ENCODE measurements around the gene EFTUD2.

The EFTUD2 gene

DNA sequence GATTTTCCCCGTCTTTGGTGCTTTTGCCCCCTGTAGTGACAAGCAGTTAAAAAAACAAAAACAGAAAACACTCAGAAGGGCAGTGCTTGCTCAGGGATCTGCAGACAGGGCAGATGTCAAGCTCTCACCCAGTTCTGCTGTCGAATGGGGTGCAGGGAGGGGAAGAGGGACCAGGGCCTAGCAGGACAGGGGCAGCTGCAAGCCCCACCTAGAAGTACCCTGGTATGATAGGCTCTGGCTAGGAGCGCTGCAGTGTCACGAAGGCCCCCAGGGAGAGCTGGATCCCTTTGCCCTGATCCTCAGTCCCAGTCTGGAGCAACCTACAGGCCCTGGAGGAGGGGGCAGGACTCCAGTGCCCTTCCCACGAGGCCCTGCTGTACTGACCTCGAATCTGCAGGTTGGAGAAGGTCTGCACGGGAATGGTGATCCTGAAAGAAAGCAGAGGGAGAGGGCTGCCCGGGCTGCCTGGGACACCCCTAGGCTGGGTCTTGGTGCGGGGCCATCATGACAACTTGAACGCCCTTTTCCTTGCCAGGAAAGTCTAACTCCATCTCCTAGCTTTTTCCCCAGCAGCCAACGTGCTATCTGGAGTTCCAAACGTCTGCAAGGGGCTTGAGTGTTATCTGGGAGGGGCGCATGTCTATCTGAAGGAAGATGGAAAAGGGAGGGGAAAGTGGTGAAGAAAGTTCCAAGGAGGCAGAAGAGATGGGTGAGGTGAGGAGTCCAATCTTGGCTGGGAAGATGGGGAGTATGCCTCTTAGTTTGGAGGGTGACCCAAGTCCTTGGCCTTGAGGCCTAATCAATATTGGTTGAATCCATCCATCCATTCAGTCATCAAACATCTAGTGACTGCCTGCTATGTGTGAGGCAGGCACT lies 11.2 kb upstream of the EFTUD2 start:
- DNase-seq, result no peak

DNA sequence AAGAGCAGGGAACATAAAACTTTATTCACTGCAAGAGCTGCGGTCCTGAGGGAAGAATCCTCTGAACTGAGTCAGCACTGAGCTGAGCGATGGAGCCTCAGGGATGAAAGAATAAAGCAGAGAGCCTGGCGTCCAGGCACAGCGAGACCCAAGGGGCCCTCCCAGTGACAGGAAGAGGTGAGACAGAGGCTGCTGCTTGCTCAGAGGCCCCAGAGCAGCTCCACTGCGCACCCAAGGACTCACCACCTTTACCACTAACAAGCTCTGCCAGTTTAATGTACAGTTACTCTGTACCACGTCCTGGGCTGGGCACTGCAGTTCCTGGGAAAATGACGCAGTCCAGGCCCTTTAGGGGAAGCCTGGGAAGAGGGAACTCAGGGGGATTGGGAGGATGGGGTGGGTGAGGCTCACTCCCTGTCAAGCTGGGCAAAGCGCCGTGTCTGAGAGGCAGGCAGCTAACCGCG lies 10.5 kb upstream of the EFTUD2 start:
- no peak for DNase-seq

DNA sequence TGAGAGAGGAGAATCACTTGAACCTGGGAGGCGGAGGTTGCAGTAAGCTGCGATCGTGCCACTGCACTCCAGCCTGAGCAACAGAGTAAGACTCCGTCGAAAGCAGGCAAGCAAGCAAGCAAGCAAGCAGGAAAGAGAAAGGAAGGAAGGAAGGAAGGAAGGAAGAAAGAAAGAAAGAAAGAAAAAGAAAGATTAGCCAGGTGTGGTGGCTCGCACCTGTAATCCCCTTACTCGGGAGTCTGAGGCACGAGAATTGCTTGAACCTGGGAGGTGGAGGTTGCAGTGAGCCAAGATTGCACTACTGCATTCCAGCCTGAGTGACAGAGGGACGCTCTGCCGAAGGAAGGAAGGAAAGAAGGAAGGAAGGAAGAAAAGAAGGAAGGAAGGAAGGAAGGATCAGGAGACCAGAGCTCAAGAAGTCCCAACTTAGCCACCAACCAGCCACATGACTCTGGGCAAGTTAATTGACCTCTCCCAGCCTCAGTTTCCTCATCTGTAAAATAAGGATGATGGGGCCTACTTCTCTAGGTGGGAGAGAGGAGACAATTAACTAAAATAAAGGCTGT lies 9.6 kb upstream of the EFTUD2 start:
- DNase-seq, result no peak

DNA sequence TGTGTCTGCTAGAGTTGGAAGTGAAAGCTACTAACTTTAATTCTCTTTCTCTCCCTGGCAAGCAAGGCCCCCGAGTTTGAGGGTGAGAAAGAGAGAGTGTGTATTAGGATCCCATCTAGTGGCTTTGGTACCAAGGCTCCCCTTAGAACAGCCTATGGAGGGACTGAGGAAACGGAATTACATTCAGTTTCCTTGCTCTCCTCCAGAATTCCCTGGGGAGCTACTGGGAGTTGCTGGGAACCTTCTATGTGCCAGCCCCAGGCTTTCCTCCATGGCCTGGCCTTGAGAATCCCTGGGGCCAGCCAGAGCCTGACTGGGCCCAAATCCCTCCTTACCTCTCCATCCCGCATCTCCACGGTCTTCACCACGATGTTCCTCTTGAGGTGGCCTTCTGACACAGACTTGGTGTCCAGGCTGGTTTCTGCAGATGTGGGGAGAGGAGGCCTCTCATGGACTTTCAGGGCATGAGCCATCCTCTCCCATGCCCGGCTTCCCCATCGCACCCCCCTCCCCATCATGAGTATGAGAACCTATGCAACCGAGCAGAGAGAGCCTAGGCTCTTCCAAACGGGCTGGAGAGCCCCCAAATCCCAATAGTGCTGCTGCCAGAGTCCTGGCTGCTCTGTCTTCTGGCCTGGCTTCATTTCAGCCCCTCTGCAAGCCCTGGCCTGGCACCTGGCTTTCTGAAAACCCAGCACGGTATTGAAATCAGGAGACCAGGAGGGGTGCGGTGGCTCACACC lies 8.7 kb upstream of the EFTUD2 start:
- no peak for DNase-seq

DNA sequence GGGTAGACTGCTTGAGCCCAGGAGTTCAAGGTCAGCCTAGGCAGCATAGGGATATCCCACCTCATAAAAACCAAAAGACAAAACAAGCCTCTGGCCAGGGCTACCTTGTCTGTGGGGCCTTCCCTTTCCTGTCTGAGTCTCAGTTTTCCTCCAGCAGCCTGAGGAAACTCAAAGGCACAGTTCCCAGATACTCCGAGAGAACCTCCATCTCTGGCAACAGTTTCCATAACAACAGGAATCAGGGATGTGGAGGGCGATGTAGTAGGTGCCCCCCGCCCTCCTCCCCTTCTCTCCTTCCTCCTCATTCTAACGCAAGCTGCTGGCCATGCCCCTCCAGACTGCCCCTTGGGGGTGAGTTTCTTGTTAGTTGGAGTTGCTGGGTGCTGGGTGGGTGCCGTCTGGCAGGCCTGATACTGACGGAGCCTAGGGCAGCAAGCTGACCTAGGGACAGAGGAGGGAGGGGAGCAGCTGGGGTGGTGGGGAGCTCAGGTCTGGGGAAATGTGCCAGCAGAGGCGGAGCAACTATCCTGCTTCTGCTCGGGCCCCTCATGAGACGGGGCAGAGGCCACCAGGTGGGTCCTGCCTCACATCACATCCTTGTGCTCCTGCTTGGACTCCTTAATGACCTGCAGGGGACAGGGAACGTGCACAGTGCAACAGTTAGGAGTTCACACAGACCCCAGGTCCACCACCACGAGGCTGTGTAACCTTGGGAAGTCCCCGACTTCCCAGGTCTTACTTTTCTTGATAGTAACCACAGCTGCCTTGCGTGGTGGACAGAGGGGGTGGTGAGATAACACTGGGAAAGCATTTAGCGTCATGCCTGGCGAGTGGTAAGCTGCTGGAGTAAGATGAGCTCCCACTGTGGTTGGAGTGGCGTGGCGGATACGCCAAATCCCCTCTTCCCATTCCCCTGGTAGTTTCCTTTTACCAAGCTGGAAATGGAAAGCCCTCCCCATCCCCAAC lies 7.8 kb upstream of the EFTUD2 start:
- DNase-seq, result no peak

DNA sequence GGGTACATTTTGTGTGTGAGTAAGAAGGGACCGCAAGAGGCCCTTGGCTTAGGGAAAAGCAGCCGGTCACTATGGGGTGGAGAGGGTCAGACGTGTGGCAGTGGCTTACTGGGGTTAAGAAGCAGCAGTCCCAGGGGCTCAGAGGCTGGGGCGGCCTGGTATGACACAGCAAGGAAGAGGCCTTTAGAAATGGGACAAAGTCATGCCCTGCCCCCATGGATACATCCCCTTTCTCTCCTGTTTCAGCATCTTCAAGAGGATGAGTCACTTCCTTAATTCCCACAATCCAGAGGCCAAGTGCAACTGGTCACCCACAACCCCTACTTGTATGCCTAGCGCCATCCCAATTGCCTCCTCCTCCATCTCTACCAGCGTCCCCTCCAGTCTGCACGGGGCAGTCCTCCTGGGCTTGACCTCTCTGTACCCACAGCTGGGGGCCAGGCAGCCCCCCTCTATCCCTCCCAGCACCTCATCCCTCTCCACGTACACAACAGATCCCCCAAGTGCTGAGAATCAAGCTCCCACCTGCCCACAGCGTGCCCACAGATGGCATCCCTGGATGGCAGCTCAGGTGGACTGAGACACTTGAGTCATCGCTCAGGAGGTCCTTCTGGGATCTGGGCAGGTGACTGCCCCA lies 6.9 kb upstream of the EFTUD2 start:
- no peak for DNase-seq

DNA sequence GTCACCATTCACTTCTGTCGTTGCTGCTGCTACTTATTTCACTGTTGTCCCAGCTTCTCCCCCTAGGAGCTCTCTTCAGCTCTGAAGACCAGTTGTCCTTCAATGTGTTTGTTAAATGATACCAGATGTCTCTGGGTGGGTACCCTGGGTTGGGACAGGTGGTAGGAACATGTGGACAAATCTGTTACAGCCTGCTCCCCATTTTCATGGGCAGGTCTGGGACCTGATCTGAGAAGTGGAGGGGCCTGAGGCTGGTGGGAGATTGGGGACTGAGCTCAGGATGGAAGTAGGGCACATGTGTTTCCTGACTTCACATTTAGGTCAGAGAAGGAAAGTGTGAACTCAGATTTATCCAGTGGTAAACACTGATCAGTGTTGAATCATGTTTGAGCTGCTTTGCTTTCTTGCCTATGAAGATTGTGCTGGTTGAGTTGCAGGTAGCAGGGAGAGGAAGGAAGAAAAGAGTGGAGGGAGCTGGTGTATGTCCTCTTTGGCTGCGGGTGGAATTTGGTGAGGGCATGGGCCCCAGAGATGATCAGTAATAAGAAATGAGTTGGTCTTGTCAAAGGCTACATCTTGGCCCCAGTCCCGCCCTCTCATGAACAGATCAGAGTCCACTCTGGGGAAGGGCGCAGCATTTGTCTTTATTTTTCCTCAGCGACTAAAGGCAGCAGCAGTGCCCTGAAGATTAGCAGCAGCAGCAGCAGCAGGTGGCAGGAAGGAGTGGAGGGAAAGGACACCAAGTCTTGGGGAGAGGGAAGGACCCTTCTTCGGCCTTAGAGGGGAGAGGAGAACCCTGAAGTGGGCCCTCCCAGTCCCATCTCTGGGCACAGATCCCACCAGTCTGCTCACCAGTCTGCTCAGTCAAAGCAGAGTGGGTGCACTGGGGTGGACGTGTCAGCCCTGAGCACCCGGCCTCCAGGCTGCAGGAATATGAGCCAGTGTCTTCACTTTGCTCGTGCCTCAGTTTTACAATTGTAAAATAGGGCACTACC lies 6.1 kb upstream of the EFTUD2 start:
- no peak for DNase-seq

DNA sequence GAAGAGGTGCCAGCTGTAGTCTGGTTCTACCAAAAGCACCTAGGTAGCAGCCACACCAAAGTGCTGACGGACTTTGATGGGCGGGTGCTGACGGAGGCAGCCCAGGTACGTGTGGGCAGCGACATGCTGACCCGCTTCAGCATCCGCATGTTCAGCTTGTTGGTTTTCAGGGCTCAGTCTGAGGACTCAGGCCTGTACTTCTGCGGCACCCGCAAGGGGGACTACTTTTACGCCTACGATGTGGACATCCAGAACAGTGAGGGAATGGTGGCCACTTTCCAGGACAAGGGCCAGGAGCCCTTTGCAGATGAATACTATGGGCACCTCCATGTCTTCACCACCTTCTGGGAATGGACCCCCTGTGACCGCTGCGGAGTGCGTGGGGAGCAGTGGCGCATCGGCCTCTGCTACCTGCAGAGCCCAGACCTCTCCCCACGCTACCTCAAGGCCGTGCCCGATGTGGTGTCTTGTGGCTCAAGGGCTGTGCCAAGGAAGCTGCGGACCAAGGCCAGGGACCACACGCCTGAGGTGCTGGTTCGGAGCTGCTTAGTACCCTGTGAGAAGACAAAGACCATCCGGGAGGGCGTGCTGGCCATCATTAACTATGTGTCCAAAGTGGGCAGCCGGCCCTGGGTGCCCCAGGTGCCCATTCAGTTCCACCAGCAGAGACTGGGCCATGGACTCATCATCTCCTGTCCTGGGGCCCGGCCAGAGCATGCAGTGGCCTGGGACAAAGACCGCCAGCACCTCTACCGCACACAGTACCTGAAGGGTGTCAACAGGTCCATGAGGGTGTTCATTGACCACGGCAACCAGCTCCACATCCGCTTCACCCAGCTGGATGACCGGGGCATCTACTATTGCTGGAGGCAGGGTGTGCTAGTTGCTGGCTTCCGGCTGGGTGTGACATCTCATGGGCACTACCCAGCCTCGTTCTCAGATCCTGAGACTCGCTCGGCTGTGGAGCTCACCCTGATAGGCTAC lies 5.0 kb upstream of the EFTUD2 start:
- DNase-seq, result no peak

DNA sequence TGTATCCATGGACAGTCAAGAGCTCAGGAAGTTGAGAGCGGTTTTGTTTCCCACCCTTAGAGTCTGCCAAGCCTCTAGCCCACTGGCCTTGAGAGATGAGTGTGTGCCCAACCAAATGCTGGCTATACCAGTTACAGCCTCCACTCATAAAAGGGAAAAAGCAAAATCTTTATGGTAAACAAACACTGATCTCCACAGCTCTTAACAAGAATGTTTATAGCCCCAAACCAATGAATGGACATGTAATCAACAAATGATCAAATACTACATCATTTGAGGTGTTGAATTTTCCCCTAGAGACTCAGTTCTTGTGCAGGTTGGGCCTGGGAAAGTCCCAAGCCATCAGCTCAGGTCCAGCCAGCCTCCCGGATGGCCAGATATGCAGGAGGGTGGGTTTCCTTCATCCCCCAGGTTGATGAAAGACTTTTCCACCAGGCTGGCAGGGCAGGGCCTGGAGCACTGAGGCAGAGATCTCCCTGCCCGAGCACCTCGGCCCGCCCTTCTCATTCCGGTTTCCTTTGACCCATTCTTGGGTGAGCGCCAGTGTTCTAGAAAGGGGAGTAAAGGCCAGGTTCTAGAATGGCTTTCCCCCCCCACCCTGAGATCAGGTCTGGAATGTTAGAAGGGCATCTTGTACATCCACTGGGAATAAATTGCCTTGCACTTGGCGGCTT lies 3.9 kb upstream of the EFTUD2 start:
- DNase-seq, result no peak

DNA sequence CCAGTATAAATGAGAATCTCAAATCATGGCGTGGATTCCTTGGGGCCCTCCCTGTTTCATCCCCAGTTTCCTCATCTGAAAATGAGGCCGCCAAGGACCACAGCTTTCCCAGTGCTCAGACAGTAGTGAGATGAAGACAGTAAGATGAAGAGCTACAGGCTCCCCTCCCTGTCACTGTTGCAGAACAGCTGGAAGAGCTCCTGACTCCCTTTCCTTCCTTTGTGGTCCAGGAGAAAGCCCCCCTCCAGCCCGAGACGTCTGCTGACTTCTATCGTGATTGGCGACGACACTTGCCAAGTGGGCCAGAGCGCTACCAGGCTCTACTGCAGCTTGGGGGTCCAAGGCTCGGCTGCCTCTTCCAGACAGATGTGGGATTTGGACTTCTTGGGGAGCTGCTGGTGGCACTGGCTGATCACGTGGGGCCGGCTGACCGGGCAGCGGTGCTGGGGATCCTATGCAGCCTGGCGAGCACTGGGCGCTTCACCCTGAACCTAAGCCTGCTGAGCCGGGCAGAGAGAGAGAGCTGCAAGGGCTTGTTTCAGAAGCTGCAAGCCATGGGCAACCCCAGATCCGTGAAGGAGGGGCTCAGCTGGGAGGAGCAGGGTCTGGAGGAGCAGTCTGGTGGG lies 3.0 kb upstream of the EFTUD2 start:
- no peak for DNase-seq

DNA sequence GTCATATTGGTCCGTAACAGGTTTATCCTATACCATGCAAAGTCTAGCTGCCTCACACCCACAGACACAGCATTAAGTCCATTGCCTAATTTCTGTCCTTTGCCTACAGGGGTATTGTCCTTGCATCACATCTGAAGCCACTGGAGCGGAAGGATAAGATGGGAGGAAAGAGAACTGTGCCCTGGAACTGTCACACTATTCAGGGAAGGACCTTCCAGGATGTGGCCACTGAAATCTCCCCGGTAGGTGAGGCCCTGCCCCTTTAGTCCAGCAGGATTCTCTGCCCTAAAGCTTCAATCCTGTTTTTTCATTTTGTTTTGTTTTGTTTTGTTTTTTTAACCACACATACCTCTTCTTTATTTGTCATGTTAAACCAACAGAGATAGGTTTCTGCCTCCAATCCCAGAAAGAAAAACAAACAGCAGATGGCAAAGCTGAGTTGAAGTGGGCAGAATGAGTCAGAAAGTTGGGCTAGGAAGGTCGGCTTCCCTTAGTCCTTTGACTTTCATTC lies 2.2 kb upstream of the EFTUD2 start:
- DNase-seq, result no peak

DNA sequence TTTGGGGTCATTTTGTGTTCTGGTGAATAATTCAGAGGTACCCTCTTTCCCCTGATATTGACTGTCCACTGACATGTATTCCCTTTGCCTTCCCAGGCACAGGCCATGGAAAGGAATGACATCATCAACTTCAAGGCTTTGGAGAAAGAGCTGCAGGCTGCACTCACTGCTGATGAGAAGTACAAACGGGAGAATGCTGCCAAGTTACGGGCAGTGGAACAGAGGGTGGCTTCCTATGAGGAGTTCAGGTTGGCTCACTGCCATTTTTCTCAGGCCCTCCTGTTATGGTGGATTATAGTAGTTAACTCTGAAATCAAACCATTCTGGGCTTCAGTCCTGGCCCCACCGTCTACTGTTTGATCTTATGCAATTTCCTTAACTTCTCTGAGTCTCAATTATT lies 1.6 kb upstream of the EFTUD2 start:
- DNase-seq, result no peak

DNA sequence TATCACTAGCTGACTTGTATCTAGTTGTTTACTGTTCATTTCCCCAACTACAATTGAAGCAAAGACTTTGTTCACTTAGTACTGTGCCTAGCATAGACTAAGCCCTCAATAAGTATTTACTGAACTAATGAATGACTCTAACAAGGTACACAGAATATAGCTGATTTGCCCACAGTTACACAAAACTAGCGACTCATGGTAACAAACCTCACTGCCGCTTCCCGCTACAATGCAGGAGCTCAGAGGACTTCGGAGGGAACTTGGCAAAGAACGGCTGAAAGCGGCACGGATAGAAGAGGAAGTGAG lies 524 bp downstream of the EFTUD2 start:
- DNase-seq, result no peak

DNA sequence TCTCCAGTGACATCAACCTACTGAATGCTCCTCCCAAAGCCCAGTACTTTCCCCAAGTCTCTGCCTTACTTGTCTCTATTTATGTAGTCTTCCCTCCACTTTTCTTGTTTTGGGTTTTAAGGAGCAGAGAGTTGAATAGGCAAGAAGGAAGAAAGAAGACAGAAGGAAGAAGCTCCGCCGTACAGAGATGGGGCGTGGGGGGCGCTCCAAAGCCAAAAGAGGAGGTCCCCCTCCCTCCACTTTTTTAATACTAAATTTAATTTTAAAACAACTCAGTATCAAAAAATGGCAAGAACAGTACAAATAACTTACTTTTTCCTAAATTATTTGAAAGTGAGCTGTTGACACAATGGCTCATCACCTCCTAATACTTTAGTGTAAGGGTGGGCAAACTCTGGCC lies 4.6 kb downstream of the EFTUD2 start:
- DNase-seq, result no peak

DNA sequence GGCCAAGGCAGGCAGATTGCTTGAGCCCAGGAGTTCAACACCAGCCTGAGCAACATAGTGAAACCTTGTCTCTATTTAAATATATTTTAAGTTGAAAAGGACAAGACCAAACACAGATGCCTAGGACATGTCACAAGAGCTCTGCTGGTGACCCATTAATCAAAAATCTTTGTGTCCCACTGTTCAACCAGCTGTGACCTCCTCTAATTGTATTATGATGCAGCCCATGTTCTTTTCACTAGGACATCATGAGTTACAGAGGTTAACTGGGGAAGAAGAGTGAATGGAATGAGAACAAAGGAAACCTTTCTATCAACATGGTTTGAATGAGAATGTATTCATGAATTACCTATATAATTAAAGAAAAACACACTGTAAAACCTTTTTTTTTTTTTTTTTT lies 7.0 kb downstream of the EFTUD2 start:
- no peak for DNase-seq

DNA sequence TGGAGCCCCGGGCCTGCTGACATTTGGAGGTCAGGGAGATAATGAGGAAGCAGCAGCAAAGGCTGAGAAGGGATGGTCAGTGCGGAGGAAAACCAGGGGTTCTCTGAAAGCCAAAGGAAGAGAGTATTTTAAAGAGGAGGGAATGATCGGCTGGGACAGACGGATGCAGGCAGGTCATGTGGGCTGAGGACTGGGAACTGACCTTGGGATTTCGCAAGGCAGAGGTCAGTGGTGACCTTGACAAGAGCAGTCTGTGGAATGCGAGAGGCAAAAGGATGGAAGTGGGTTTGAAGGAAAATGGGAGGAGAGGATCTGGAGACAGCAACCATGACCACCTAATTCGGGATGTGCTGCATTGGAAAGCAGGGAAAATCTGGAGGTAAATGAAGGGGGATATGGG lies 10.2 kb downstream of the EFTUD2 start:
- no peak for DNase-seq

DNA sequence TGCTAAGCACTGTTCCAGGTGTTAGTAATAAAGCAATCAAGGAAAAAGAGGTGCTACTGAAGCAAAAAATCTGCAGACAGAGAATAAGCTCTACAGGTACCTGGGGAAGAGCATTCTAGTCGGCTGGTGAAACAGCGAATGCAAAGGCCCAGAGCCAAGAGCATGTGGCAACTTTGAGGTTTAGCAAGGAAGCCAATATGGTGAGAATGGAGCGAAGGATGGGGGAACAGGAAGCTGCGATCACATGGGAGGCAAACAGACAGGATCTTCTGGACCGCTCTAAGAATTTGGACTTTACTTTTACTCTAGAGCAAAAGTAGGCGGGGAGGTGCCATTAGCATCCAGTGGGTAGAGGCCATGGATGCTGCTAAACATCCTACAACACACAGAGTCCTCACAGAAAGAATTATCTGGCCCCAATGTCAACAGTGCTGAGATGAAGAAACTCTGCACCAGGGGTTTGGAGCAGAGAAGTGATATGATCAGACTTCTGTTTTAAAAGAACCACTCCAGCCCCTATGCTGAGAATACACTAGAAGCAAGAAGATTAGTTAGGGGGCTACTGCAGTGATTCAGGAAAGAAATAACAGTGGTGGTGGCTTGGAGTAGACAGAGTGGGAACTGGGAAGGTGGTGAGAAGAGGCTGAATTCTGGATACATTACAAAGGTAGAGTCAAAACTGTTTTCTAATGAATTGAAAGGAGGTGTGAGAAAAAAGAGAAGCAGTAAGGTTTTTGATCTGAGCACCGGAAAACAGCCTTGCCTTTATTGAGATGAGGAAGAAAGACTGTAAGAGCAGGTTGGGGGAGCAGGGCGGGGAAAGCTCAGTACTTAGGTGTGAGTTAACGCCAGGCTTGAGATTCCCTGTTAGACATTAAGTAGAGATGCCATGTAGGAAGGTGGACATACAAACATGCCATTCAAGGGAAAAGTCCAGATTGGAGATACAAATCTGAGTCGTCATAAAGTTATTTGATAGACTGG lies 11.0 kb downstream of the EFTUD2 start:
- no peak for DNase-seq
